ENCODE measurements around the gene ATP8B4. TPM values are rescaled to one million over a fixed set of nuclear protein-coding genes. Genes with fewer than 3 reads are reported as not detected.

ATP8B4 gene
- total and polyA plus RNA-seq, 2 donors: 3.5 to 8.3 TPM

- no peak for DNase-seq (ENCODE audit: low read depth in 6 of 9, low spot score in 9 of 9)
- no peaks in the 10 kb centered on the region for H3K9me3 ChIP-seq (ENCODE audit: control insufficient read depth in 2 of 2, insufficient read depth in 1 of 2, low read length in 1 of 2)
- H3K4me3 ChIP-seq (ENCODE audit: low read length in 2 of 2): no peak overlapping the region
- no peaks in the 10 kb centered on the region for H3K4me1 ChIP-seq (ENCODE audit: control insufficient read depth in 2 of 2, insufficient read depth in 2 of 2, low read length in 2 of 2)
- over 99% methylated on average over 2 of the region's 2 CpGs for WGBS
- no peaks in the 10 kb centered on the region for H3K27me3 ChIP-seq (ENCODE audit: control insufficient read depth in 2 of 2, insufficient read depth in 1 of 2, low read length in 1 of 2)
- H3K27ac ChIP-seq (ENCODE audit: low read depth in 1 of 2, low read length in 1 of 2): no peak overlapping the region
- H3K36me3 ChIP-seq (ENCODE audit: control insufficient read depth in 2 of 2, insufficient read depth in 2 of 2, low read length in 1 of 2): no peaks in the 10 kb centered on the region
Observed at GRCh38 chr15:50063226-50063625, 55.8 kb downstream of the ATP8B4 start.

GRCh38 chr15:50061503-50061902 lies 57.5 kb downstream of the ATP8B4 start:
- Histone ChIP-seq H3K36me3 (ENCODE audit: control insufficient read depth in 2 of 2, insufficient read depth in 2 of 2, low read length in 1 of 2) (no peaks in the 10 kb centered on the region), H3K9me3 (ENCODE audit: control insufficient read depth in 2 of 2, insufficient read depth in 1 of 2, low read length in 1 of 2) (no peaks in the 10 kb centered on the region), H3K27me3 (ENCODE audit: control insufficient read depth in 2 of 2, insufficient read depth in 1 of 2, low read length in 1 of 2) (no peaks in the 10 kb centered on the region), H3K27ac (ENCODE audit: low read depth in 1 of 2, low read length in 1 of 2) (no peak overlapping the region), H3K4me1 (ENCODE audit: control insufficient read depth in 2 of 2, insufficient read depth in 2 of 2, low read length in 2 of 2) (peaks cover 0 to 3% of the 10 kb centered on the region in 2 donors), H3K4me3 (ENCODE audit: low read length in 2 of 2) (no peak overlapping the region)
- DNase-seq (ENCODE audit: low read depth in 6 of 9, low spot score in 9 of 9): no peak

GRCh38 chr15:50059883-50060282 lies 59.1 kb downstream of the ATP8B4 start:
- 70% methylated on average over 5 of the region's 5 CpGs for WGBS
- Histone ChIP-seq H3K27me3 (ENCODE audit: control insufficient read depth in 2 of 2, insufficient read depth in 1 of 2, low read length in 1 of 2) (no peaks in the 10 kb centered on the region), H3K36me3 (ENCODE audit: control insufficient read depth in 2 of 2, insufficient read depth in 2 of 2, low read length in 1 of 2) (no peaks in the 10 kb centered on the region), H3K27ac (ENCODE audit: low read depth in 1 of 2, low read length in 1 of 2) (no peak overlapping the region), H3K4me3 (ENCODE audit: low read length in 2 of 2) (no peak overlapping the region), H3K9me3 (ENCODE audit: control insufficient read depth in 2 of 2, insufficient read depth in 1 of 2, low read length in 1 of 2) (no peaks in the 10 kb centered on the region), H3K4me1 (ENCODE audit: control insufficient read depth in 2 of 2, insufficient read depth in 2 of 2, low read length in 2 of 2) (peaks cover 0 to 3% of the 10 kb centered on the region in 2 donors)
- DNase-seq (ENCODE audit: low read depth in 6 of 9, low spot score in 9 of 9): no peak

- Histone ChIP-seq H3K4me3 (ENCODE audit: low read length in 2 of 2) (no peak overlapping the region), H3K27ac (ENCODE audit: low read depth in 1 of 2, low read length in 1 of 2) (no peak overlapping the region)
Observed at GRCh38 chr15:50059203-50059772, 59.7 kb downstream of the ATP8B4 start.

GRCh38 chr15:50057905-50058639 lies 61.0 kb downstream of the ATP8B4 start:
- Histone ChIP-seq H3K27me3 (ENCODE audit: control insufficient read depth in 2 of 2, insufficient read depth in 1 of 2, low read length in 1 of 2) (no peaks in the 10 kb centered on the region), H3K4me3 (ENCODE audit: low read length in 2 of 2) (no peak overlapping the region), H3K9me3 (ENCODE audit: control insufficient read depth in 2 of 2, insufficient read depth in 1 of 2, low read length in 1 of 2) (no peaks in the 10 kb centered on the region), H3K27ac (ENCODE audit: low read depth in 1 of 2, low read length in 1 of 2) (no peak overlapping the region), H3K36me3 (ENCODE audit: control insufficient read depth in 2 of 2, insufficient read depth in 2 of 2, low read length in 1 of 2) (no peaks in the 10 kb centered on the region), H3K4me1 (ENCODE audit: control insufficient read depth in 2 of 2, insufficient read depth in 2 of 2, low read length in 2 of 2) (peaks cover 0 to 3% of the 10 kb centered on the region in 2 donors)
- no peak for DNase-seq (ENCODE audit: low read depth in 6 of 9, low spot score in 9 of 9)
- WGBS: 69% methylated on average over 5 of the region's 5 CpGs

More at GRCh38 chr15:50059203-50059772, 59.7 kb downstream of the ATP8B4 start:
- Histone ChIP-seq H3K9me3 (ENCODE audit: control insufficient read depth in 2 of 2, insufficient read depth in 1 of 2, low read length in 1 of 2) (no peaks in the 10 kb centered on the region), H3K36me3 (ENCODE audit: control insufficient read depth in 2 of 2, insufficient read depth in 2 of 2, low read length in 1 of 2) (no peaks in the 10 kb centered on the region), H3K27me3 (ENCODE audit: control insufficient read depth in 2 of 2, insufficient read depth in 1 of 2, low read length in 1 of 2) (no peaks in the 10 kb centered on the region), H3K4me1 (ENCODE audit: control insufficient read depth in 2 of 2, insufficient read depth in 2 of 2, low read length in 2 of 2) (peaks cover 0 to 3% of the 10 kb centered on the region in 2 donors)
- DNase-seq (ENCODE audit: low read depth in 6 of 9, low spot score in 9 of 9): no peak
- WGBS: over 99% methylated on average over 5 of the region's 5 CpGs

- WGBS: 93% methylated on average over 4 of the region's 4 CpGs
- peak overlapping the region in 1 of 2 donors; percentile 53 for H3K27ac ChIP-seq (ENCODE audit: low read depth in 1 of 2, low read length in 1 of 2)
Observed at GRCh38 chr15:50057196-50057595, 61.8 kb downstream of the ATP8B4 start.

GRCh38 chr15:50055750-50056157 lies 63.3 kb downstream of the ATP8B4 start:
- peaks cover 0 to 3% of the 10 kb centered on the region in 2 donors for H3K4me1 ChIP-seq (ENCODE audit: control insufficient read depth in 2 of 2, insufficient read depth in 2 of 2, low read length in 2 of 2)
- no peaks in the 10 kb centered on the region for H3K36me3 ChIP-seq (ENCODE audit: control insufficient read depth in 2 of 2, insufficient read depth in 2 of 2, low read length in 1 of 2)
- no peak overlapping the region for H3K4me3 ChIP-seq (ENCODE audit: low read length in 2 of 2)
- WGBS: 61% methylated on average over 5 of the region's 5 CpGs
- H3K27me3 ChIP-seq (ENCODE audit: control insufficient read depth in 2 of 2, insufficient read depth in 1 of 2, low read length in 1 of 2): no peaks in the 10 kb centered on the region
- H3K9me3 ChIP-seq (ENCODE audit: control insufficient read depth in 2 of 2, insufficient read depth in 1 of 2, low read length in 1 of 2): no peaks in the 10 kb centered on the region
- H3K27ac ChIP-seq (ENCODE audit: low read depth in 1 of 2, low read length in 1 of 2): no peak overlapping the region
- DNase-seq (ENCODE audit: low read depth in 6 of 9, low spot score in 9 of 9): no peak

More at GRCh38 chr15:50057196-50057595, 61.8 kb downstream of the ATP8B4 start:
- Histone ChIP-seq H3K9me3 (ENCODE audit: control insufficient read depth in 2 of 2, insufficient read depth in 1 of 2, low read length in 1 of 2) (no peaks in the 10 kb centered on the region), H3K4me1 (ENCODE audit: control insufficient read depth in 2 of 2, insufficient read depth in 2 of 2, low read length in 2 of 2) (peaks cover 0 to 3% of the 10 kb centered on the region in 2 donors), H3K27me3 (ENCODE audit: control insufficient read depth in 2 of 2, insufficient read depth in 1 of 2, low read length in 1 of 2) (no peaks in the 10 kb centered on the region), H3K36me3 (ENCODE audit: control insufficient read depth in 2 of 2, insufficient read depth in 2 of 2, low read length in 1 of 2) (no peaks in the 10 kb centered on the region), H3K4me3 (ENCODE audit: low read length in 2 of 2) (no peak overlapping the region)
- no peak for DNase-seq (ENCODE audit: low read depth in 6 of 9, low spot score in 9 of 9)

- 31% methylated on average over 1 of the region's 1 CpG for WGBS
- Histone ChIP-seq H3K4me1 (ENCODE audit: control insufficient read depth in 2 of 2, insufficient read depth in 2 of 2, low read length in 2 of 2) (peaks cover 0 to 3% of the 10 kb centered on the region in 2 donors), H3K27me3 (ENCODE audit: control insufficient read depth in 2 of 2, insufficient read depth in 1 of 2, low read length in 1 of 2) (no peaks in the 10 kb centered on the region), H3K9me3 (ENCODE audit: control insufficient read depth in 2 of 2, insufficient read depth in 1 of 2, low read length in 1 of 2) (no peaks in the 10 kb centered on the region), H3K4me3 (ENCODE audit: low read length in 2 of 2) (no peak overlapping the region), H3K36me3 (ENCODE audit: control insufficient read depth in 2 of 2, insufficient read depth in 2 of 2, low read length in 1 of 2) (no peaks in the 10 kb centered on the region), H3K27ac (ENCODE audit: low read depth in 1 of 2, low read length in 1 of 2) (no peak overlapping the region)
- DNase-seq (ENCODE audit: low read depth in 6 of 9, low spot score in 9 of 9): no peak
Observed at GRCh38 chr15:50055332-50055731, 63.7 kb downstream of the ATP8B4 start.

- no peak overlapping the region for H3K4me3 ChIP-seq (ENCODE audit: low read length in 2 of 2)
- no peaks in the 10 kb centered on the region for H3K9me3 ChIP-seq (ENCODE audit: control insufficient read depth in 2 of 2, insufficient read depth in 1 of 2, low read length in 1 of 2)
- peaks cover 0 to 3% of the 10 kb centered on the region in 2 donors for H3K4me1 ChIP-seq (ENCODE audit: control insufficient read depth in 2 of 2, insufficient read depth in 2 of 2, low read length in 2 of 2)
- no peaks in the 10 kb centered on the region for H3K27me3 ChIP-seq (ENCODE audit: control insufficient read depth in 2 of 2, insufficient read depth in 1 of 2, low read length in 1 of 2)
- 86% methylated on average over 3 of the region's 3 CpGs for WGBS
- DNase-seq (ENCODE audit: low read depth in 6 of 9, low spot score in 9 of 9): no peak
- no peaks in the 10 kb centered on the region for H3K36me3 ChIP-seq (ENCODE audit: control insufficient read depth in 2 of 2, insufficient read depth in 2 of 2, low read length in 1 of 2)
- no peak overlapping the region for H3K27ac ChIP-seq (ENCODE audit: low read depth in 1 of 2, low read length in 1 of 2)
Observed at GRCh38 chr15:50053055-50053856, 65.8 kb downstream of the ATP8B4 start.
